WTC11 (cell line): ENCODE measurements around the gene MAP1A. TPM values are rescaled to one million over a fixed set of nuclear protein-coding genes. Genes with fewer than 3 reads are reported as not detected.

ENCODE experiments used
- ATAC-seq: fragments of 200-7000 bp; cut with Tn5 transposase; 2 replicates; pipeline ENCODE4 v1.10.0; 2021; ENCODE audit warnings: mild to moderate bottlenecking, moderate library complexity
- CTCF ChIA-PET: fragments of 300-600 bp; sonication (Branson Sonifier 250); formaldehyde crosslinking; loops from one replicate; lab custom pipeline; 2021; ENCODE audit warnings: antibody characterized with exemption; lab: Charles Lee
- POLR2A ChIA-PET: fragments of 350-600 bp; sonication (Branson Sonifier 250); formaldehyde crosslinking; loops from one replicate; lab custom pipeline; 2021; ENCODE audit warnings: antibody characterized with exemption; lab: Charles Lee
- DNase-seq: peaks from one replicate; pipeline ENCODE4 v3.0.0; 2021; ENCODE audit warnings: low spot score
- H3K27ac Mint-ChIP-seq: 2 replicates; pipeline ENCODE4 v1.8.0; 2021; ENCODE audit warnings: mixed read lengths
- H3K27me3 Mint-ChIP-seq: 2 replicates; pipeline ENCODE4 v1.8.0; 2021; ENCODE audit warnings: low read depth, mild to moderate bottlenecking, moderate library complexity, mixed read lengths
- H3K36me3 Mint-ChIP-seq: 2 replicates; pipeline ENCODE4 v1.8.0; 2021; ENCODE audit warnings: mixed read lengths
- H3K4me1 Mint-ChIP-seq: 2 replicates; pipeline ENCODE4 v1.8.0; 2022; ENCODE audit warnings: mixed read lengths
- H3K4me3 Mint-ChIP-seq: 2 replicates; pipeline ENCODE4 v1.8.0; 2021; ENCODE audit warnings: mild to moderate bottlenecking, moderate library complexity, mixed read lengths
- H3K9me3 Mint-ChIP-seq: 2 replicates; pipeline ENCODE4 v1.8.0; 2021; ENCODE audit warnings: mixed read lengths
- ETV6 ChIP-seq: sonication (generic); formaldehyde crosslinking; IDR thresholded peaks from 2 replicates; pipeline ENCODE4 v1.8.1; 2022; ENCODE audit warnings: mild to moderate bottlenecking, missing genetic modification reagents
- HMGA2 ChIP-seq: fragments of 250-450 bp; sonication (Bioruptor Pico); IDR thresholded peaks from 2 replicates; pipeline ENCODE4 v1.4.0; 2021; ENCODE audit warnings: mild to moderate bottlenecking, moderate library complexity
- MXD4 ChIP-seq: fragments of 250-450 bp; sonication (Bioruptor Pico); IDR thresholded peaks from 2 replicates; pipeline ENCODE4 v1.8.0; 2021; ENCODE audit warnings: mild to moderate bottlenecking, moderate library complexity, borderline replicate concordance
- MYBL2 ChIP-seq: sonication (generic); formaldehyde crosslinking; IDR thresholded peaks from 2 replicates; pipeline ENCODE4 v1.8.1; 2023; ENCODE audit warnings: mild to moderate bottlenecking, moderate library complexity, missing genetic modification reagents
- NFYB ChIP-seq: sonication (generic); formaldehyde crosslinking; conservative IDR thresholded peaks from 2 replicates; pipeline ENCODE4 v1.8.0; 2022; ENCODE audit warnings: low read depth, missing genetic modification reagents
- NR2C2 ChIP-seq: sonication (generic); formaldehyde crosslinking; IDR thresholded peaks from 2 replicates; pipeline ENCODE4 v1.8.0; 2022; ENCODE audit warnings: mild to moderate bottlenecking, missing genetic modification reagents
- PRRX2 ChIP-seq: fragments of 250-450 bp; sonication (Bioruptor Pico); IDR thresholded peaks from 2 replicates; pipeline ENCODE4 v1.8.0; 2021; ENCODE audit warnings: mild to moderate bottlenecking
- SMAD3 ChIP-seq: sonication (generic); formaldehyde crosslinking; IDR thresholded peaks from 2 replicates; pipeline ENCODE4 v1.8.0; 2022; ENCODE audit warnings: missing genetic modification reagents, mild to moderate bottlenecking, borderline replicate concordance
- SP1 ChIP-seq: sonication (generic); formaldehyde crosslinking; conservative IDR thresholded peaks from 2 replicates; pipeline ENCODE4 v1.8.1; 2022; ENCODE audit warnings: missing genetic modification reagents
- TCF7 ChIP-seq: sonication (generic); formaldehyde crosslinking; IDR thresholded peaks from 2 replicates; pipeline ENCODE4 v1.8.0; 2022; ENCODE audit warnings: mild to moderate bottlenecking, low read depth, missing genetic modification reagents, moderate library complexity
- TP53 ChIP-seq: sonication (generic); formaldehyde crosslinking; IDR thresholded peaks from 2 replicates; pipeline ENCODE4 v1.8.1; 2023; ENCODE audit warnings: mild to moderate bottlenecking, missing genetic modification reagents
- ZNF263 ChIP-seq: sonication (generic); formaldehyde crosslinking; IDR thresholded peaks from 2 replicates; pipeline ENCODE4 v1.8.1; 2022; ENCODE audit warnings: low read depth, mild to moderate bottlenecking, moderate library complexity, missing genetic modification reagents
- ZNF317 ChIP-seq: sonication (generic); formaldehyde crosslinking; IDR thresholded peaks from 2 replicates; pipeline ENCODE4 v1.8.1; 2023; ENCODE audit warnings: low read depth, mild to moderate bottlenecking, moderate library complexity, missing genetic modification reagents, borderline replicate concordance
- ZNF396 ChIP-seq: fragments of 250-450 bp; sonication (Bioruptor Pico); IDR thresholded peaks from 2 replicates; pipeline ENCODE4 v1.8.0; 2021; ENCODE audit warnings: mild to moderate bottlenecking, moderate library complexity, borderline replicate concordance
- total RNA-seq: library from RNA; stranded (reverse); gene quantifications from 3 replicates; pipeline ENCODE4 v1.2.3, GENCODE V29; 2021
- TF ChIP-seq, protein P1 (sequence below): sonication (generic); formaldehyde crosslinking; IDR thresholded peaks from 2 replicates; pipeline ENCODE4 v1.8.1; 2022; ENCODE audit warnings: low read depth, missing genetic modification reagents, borderline replicate concordance
- TF ChIP-seq, protein P2 (sequence below): sonication (generic); formaldehyde crosslinking; IDR thresholded peaks from 2 replicates; pipeline ENCODE4 v1.8.0; 2023; ENCODE audit warnings: missing genetic modification reagents, mild to moderate bottlenecking, borderline replicate concordance
- TF ChIP-seq, protein P3 (sequence below): sonication (generic); formaldehyde crosslinking; IDR thresholded peaks from 2 replicates; pipeline ENCODE4 v1.8.1; 2023; ENCODE audit warnings: mild to moderate bottlenecking, moderate library complexity, missing genetic modification reagents
- TF ChIP-seq, protein P4 (sequence below): fragments of 250-450 bp; sonication (Bioruptor Pico); IDR thresholded peaks from 2 replicates; pipeline ENCODE4 v1.9.0; 2021; ENCODE audit warnings: mild to moderate bottlenecking
- TF ChIP-seq, protein P5 (sequence below): sonication (generic); formaldehyde crosslinking; IDR thresholded peaks from 2 replicates; pipeline ENCODE4 v1.8.1; 2023; ENCODE audit warnings: mild to moderate bottlenecking, missing genetic modification reagents, moderate library complexity
- TF ChIP-seq, protein P6 (sequence below): fragments of 250-450 bp; sonication (Bioruptor Pico); IDR thresholded peaks from 2 replicates; pipeline ENCODE4 v2.1.2; 2022; ENCODE audit warnings: mild to moderate bottlenecking, moderate library complexity
- TF ChIP-seq, protein P7 (sequence below): sonication (generic); formaldehyde crosslinking; IDR thresholded peaks from 2 replicates; pipeline ENCODE4 v1.8.1; 2022; ENCODE audit warnings: mild to moderate bottlenecking, moderate library complexity, missing genetic modification reagents

The MAP1A gene
- total RNA-seq, 1 experiment from 2014 or later: 2.2 TPM

DNA sequence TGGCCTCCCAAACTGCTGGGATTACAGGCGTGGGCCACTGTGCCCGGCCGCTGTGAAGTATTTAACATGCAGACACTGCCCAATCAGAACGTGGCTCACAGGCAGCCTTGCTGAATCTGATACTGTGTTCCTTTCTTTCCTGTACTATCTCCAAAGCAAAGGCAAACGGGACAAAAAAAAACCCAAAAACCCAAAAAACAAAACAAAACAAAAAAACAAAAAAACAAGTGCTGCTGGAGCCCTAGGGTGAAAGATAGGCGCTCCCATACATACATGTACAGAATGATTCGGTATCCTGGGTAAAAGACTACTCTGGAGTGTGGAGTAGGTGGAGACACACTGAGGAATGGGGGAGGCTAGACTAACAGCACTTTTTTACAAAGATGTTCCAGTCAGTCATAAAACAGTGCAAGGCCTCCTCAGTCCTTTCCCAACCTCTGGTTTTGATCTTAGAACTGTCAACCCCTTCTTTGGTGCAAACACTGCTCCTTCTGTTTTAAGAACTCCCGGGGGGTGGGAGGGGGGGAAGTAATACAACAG, 7.7 kb upstream of the MAP1A start:
- H3K27ac Mint-ChIP-seq: peak overlapping the region; percentile 92
- no peak for DNase-seq
- ATAC-seq: no peak
- POLR2A ChIA-PET: interaction anchor here (1.6 to 1.8 kb wide), 4 partner anchors 8 to 267 kb away, joined by 6 to 19 read pairs (median 7); partner anchors contain the start of genes ELL3, TP53BP1, TUBGCP4 and ZSCAN29
- TF ChIP-seq, protein P1, sequence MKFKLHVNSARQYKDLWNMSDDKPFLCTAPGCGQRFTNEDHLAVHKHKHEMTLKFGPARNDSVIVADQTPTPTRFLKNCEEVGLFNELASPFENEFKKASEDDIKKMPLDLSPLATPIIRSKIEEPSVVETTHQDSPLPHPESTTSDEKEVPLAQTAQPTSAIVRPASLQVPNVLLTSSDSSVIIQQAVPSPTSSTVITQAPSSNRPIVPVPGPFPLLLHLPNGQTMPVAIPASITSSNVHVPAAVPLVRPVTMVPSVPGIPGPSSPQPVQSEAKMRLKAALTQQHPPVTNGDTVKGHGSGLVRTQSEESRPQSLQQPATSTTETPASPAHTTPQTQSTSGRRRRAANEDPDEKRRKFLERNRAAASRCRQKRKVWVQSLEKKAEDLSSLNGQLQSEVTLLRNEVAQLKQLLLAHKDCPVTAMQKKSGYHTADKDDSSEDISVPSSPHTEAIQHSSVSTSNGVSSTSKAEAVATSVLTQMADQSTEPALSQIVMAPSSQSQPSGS (CRISPR knock-in tag): no peak
- TF ChIP-seq PRRX2 (CRISPR knock-in tag): no peak
- TF ChIP-seq ZNF317 (CRISPR knock-in tag): no peak
- TF ChIP-seq MXD4 (CRISPR knock-in tag): no peak
- TF ChIP-seq, protein P2, sequence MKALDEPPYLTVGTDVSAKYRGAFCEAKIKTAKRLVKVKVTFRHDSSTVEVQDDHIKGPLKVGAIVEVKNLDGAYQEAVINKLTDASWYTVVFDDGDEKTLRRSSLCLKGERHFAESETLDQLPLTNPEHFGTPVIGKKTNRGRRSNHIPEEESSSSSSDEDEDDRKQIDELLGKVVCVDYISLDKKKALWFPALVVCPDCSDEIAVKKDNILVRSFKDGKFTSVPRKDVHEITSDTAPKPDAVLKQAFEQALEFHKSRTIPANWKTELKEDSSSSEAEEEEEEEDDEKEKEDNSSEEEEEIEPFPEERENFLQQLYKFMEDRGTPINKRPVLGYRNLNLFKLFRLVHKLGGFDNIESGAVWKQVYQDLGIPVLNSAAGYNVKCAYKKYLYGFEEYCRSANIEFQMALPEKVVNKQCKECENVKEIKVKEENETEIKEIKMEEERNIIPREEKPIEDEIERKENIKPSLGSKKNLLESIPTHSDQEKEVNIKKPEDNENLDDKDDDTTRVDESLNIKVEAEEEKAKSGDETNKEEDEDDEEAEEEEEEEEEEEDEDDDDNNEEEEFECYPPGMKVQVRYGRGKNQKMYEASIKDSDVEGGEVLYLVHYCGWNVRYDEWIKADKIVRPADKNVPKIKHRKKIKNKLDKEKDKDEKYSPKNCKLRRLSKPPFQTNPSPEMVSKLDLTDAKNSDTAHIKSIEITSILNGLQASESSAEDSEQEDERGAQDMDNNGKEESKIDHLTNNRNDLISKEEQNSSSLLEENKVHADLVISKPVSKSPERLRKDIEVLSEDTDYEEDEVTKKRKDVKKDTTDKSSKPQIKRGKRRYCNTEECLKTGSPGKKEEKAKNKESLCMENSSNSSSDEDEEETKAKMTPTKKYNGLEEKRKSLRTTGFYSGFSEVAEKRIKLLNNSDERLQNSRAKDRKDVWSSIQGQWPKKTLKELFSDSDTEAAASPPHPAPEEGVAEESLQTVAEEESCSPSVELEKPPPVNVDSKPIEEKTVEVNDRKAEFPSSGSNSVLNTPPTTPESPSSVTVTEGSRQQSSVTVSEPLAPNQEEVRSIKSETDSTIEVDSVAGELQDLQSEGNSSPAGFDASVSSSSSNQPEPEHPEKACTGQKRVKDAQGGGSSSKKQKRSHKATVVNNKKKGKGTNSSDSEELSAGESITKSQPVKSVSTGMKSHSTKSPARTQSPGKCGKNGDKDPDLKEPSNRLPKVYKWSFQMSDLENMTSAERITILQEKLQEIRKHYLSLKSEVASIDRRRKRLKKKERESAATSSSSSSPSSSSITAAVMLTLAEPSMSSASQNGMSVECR (CRISPR knock-in tag): no peak
- TF ChIP-seq TP53 (CRISPR knock-in tag): no peak
- no peak for TF ChIP-seq ZNF396
- TF ChIP-seq SMAD3: no peak
- CTCF ChIA-PET: interaction anchor here (0.9 to 3.3 kb wide), 14 partner anchors 9 to 267 kb away, joined by 3 to 80 read pairs (median 8); partner anchors contain the start of genes ELL3, TP53BP1, TUBGCP4 and ZSCAN29
- no peaks in the 10 kb centered on the region for H3K9me3 Mint-ChIP-seq
- no peaks in the 10 kb centered on the region for H3K36me3 Mint-ChIP-seq
- H3K4me1 Mint-ChIP-seq: peaks cover 28% of the 10 kb centered on the region
- H3K27me3 Mint-ChIP-seq: peaks cover 29% of the 10 kb centered on the region
- peak overlapping the region; percentile 88 for H3K4me3 Mint-ChIP-seq

DNA sequence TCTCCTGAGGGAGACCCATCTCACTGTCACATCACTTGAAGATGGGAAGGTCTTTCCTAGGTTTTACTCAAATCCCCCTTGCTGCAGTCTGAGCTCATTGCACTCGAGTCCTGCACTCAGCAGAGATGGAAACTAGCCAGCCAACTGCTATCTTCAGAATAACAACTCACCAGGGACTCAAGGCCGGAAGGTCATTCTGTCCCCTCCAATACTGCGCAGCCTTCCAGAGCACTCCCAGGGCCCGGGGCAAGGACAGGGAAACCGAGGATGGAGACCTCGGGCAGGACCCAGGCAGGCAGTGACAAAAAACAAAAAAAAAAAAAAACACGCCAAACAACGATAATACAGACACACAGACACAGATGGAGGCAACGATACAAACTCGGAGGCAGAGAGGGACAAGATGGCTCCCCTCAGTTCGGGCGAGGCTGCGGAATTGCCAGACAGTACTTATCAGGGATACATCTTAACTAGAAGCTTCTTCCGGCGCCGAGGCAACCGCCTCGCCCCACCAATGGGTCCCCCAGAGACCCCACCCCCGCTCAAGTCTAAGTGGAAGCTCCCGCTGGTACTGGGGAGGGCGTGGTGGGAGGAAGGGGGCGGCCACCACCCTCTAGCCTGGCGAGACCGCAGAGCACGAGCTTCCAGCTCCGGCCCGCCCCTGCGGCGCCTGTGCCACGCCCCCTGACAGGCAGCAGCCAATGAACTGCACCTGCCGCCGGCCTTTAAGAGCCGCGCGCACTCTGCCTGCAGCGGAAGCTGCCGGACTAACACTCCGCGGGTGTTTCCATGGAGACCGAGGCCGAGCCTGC, 7.0 kb upstream of the MAP1A start:
- peaks cover 32% of the 10 kb centered on the region for H3K27me3 Mint-ChIP-seq
- CTCF ChIA-PET: interaction anchor here (0.6 to 3.3 kb wide), 23 partner anchors 10 to 266 kb away, joined by 3 to 80 read pairs (median 4); partner anchors contain the start of genes ELL3, PDIA3, TP53BP1 and TUBGCP4
- peak; percentile 91 for ATAC-seq
- peaks cover 28% of the 10 kb centered on the region for H3K4me1 Mint-ChIP-seq
- peak overlapping the region; percentile 99 for H3K27ac Mint-ChIP-seq
- peak; percentile 99 for DNase-seq
- POLR2A ChIA-PET: interaction anchor here (0.6 to 1.8 kb wide), 7 partner anchors 9 to 314 kb away, joined by 3 to 19 read pairs (median 6); partner anchors contain the start of genes ELL3, MFAP1, TP53BP1 and TUBGCP4
- H3K4me3 Mint-ChIP-seq: peak overlapping the region; percentile 88
- H3K9me3 Mint-ChIP-seq: no peaks in the 10 kb centered on the region
- H3K36me3 Mint-ChIP-seq: no peaks in the 10 kb centered on the region
- TF ChIP-seq ZNF263 (CRISPR knock-in tag) (no peak), NFYB (CRISPR knock-in tag) (peak; percentile 84), SP1 (CRISPR knock-in tag) (peak; percentile 81), TCF7 (CRISPR knock-in tag) (no peak), MXD4 (CRISPR knock-in tag) (no peak), NR2C2 (CRISPR knock-in tag) (no peak), ETV6 (CRISPR knock-in tag) (0 out of 2 replicates have a peak, but pooled peaks have one; percentile 24), MYBL2 (CRISPR knock-in tag) (no peak), HMGA2 (no peak)
- TF ChIP-seq, protein P3, sequence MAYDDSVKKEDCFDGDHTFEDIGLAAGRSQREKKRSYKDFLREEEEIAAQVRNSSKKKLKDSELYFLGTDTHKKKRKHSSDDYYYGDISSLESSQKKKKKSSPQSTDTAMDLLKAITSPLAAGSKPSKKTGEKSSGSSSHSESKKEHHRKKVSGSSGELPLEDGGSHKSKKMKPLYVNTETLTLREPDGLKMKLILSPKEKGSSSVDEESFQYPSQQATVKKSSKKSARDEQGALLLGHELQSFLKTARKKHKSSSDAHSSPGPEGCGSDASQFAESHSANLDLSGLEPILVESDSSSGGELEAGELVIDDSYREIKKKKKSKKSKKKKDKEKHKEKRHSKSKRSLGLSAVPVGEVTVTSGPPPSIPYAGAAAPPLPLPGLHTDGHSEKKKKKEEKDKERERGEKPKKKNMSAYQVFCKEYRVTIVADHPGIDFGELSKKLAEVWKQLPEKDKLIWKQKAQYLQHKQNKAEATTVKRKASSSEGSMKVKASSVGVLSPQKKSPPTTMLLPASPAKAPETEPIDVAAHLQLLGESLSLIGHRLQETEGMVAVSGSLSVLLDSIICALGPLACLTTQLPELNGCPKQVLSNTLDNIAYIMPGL: no peak
- TF ChIP-seq, protein P4, sequence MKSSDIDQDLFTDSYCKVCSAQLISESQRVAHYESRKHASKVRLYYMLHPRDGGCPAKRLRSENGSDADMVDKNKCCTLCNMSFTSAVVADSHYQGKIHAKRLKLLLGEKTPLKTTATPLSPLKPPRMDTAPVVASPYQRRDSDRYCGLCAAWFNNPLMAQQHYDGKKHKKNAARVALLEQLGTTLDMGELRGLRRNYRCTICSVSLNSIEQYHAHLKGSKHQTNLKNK (CRISPR knock-in tag): no peak
- TF ChIP-seq, protein P5, sequence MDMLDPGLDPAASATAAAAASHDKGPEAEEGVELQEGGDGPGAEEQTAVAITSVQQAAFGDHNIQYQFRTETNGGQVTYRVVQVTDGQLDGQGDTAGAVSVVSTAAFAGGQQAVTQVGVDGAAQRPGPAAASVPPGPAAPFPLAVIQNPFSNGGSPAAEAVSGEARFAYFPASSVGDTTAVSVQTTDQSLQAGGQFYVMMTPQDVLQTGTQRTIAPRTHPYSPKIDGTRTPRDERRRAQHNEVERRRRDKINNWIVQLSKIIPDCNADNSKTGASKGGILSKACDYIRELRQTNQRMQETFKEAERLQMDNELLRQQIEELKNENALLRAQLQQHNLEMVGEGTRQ (CRISPR knock-in tag): peak; percentile 39; the same call in 1 of the 2 replicates
- TF ChIP-seq, protein P6, sequence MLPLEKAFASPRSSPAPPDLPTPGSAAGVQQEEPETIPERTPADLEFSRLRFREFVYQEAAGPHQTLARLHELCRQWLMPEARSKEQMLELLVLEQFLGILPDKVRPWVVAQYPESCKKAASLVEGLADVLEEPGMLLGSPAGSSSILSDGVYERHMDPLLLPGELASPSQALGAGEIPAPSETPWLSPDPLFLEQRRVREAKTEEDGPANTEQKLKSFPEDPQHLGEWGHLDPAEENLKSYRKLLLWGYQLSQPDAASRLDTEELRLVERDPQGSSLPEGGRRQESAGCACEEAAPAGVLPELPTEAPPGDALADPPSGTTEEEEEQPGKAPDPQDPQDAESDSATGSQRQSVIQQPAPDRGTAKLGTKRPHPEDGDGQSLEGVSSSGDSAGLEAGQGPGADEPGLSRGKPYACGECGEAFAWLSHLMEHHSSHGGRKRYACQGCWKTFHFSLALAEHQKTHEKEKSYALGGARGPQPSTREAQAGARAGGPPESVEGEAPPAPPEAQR (CRISPR knock-in tag): no peak
- TF ChIP-seq, protein P7, sequence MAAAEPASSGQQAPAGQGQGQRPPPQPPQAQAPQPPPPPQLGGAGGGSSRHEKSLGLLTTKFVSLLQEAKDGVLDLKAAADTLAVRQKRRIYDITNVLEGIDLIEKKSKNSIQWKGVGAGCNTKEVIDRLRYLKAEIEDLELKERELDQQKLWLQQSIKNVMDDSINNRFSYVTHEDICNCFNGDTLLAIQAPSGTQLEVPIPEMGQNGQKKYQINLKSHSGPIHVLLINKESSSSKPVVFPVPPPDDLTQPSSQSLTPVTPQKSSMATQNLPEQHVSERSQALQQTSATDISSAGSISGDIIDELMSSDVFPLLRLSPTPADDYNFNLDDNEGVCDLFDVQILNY (CRISPR knock-in tag): peak; percentile 88; the same call in 1 of the 2 replicates
